Hepatocyte (in vitro differentiated cells): ENCODE results near the gene PCBD1.

ENCODE experiments used
- CTCF ChIP-seq: fragments of 200-600 bp; sonication (generic); IDR thresholded peaks from 2 replicates; pipeline ENCODE4 v1.5.1; 2016; ENCODE audit warnings: antibody characterized with exemption, mild to moderate bottlenecking; ENCODE audit not compliant: poor library complexity
- EZH2 ChIP-seq: fragments of 200-600 bp; sonication (generic); IDR thresholded peaks from 2 replicates; pipeline ENCODE4 v1.6.1; 2016; ENCODE audit warnings: antibody characterized with exemption, mild to moderate bottlenecking, borderline replicate concordance

GRCh38 chr10:70890917-70891431 is 2.6 kb upstream of the PCBD1 start:
- no peak for TF ChIP-seq CTCF
- no peak for TF ChIP-seq EZH2
